Activated effector memory CD4-positive, alpha-beta T cell treated with Interleukin-2 at 50 U/mL for 16 hours (primary cell): ENCODE results near the gene OR6Q1.
"Not testable (repeated sequence)": the region's sequence is repeated elsewhere in the genome, so short reads cannot be mapped to it uniquely, and the experiment has no call there.

Source experiments
- DNase-seq: peaks from one replicate; pipeline ENCODE4 v3.0.0-alpha.2; 2020

OR6Q1 gene

DNA sequence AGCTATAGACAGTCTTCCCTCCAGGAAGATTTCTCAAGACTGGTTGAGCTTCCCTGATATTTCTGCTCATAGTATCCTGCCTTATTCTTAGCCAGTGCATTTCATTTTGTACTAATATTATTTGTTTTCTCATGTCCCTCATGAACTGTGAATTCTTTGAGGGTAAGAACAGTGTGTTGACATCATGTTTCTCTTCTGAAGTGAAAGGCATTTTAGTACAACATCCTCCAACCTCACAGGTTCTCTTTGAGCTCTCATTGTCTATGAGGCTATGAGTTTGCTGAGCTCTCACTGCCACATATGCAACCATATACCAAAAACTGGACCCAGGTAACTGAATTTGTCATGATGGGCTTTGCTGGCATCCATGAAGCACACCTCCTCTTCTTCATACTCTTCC lies at the start of gene OR6Q1:
TSS of gene OR6Q1 (plus strand) at position 301 of the 400 bp plus-strand sequence. CDS start at position 301, 0 bp downstream.
- DNase-seq, result no peak

DNA sequence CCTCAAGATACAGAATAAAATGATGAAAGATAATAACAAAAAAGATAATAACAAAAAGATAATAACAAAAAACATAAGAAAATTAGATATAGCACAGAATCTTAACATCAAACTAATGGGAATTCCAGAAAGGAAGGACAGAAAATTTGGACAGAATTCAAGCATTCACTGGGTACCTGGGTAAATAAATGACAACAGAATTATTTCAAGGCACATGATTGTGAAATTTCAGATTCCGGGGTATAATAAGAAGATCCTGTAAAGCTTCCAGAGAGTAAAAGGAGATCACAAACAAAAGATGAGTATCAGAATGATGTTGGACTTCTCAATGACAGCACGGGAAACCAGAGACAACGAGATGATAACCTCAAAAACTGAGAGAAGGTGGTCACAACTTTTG lies 49.2 kb upstream of the OR6Q1 start:
- no peak for DNase-seq

- DNase-seq, result no peak
Observed at GRCh38 chr11:57982776-57983175, 48.0 kb upstream of the OR6Q1 start.

- no peak for DNase-seq
Observed at GRCh38 chr11:57983191-57983590, 47.6 kb upstream of the OR6Q1 start.

GRCh38 chr11:57999523-57999922 lies 31.2 kb upstream of the OR6Q1 start:
- DNase-seq, result not testable (repeated sequence)

DNA sequence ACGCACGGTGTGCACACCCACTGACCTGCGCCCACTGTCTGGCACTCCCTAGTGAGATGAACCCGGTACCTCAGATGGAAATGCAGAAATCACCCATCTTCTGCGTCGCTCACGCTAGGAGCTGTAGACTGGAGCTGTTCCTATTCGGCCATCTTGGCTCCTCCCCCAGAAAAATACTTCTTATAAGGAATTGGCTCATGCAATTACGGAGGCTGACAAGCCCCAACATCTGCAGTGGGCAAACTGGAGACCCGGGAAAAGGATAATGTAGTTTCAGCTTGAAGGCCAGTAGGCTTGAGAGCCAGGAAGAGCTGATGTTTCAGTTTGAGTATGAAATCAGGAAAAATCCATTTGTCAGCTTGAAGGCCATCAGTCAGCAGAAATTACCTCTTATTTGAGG lies 30.7 kb upstream of the OR6Q1 start:
- not testable (repeated sequence) for DNase-seq

DNA sequence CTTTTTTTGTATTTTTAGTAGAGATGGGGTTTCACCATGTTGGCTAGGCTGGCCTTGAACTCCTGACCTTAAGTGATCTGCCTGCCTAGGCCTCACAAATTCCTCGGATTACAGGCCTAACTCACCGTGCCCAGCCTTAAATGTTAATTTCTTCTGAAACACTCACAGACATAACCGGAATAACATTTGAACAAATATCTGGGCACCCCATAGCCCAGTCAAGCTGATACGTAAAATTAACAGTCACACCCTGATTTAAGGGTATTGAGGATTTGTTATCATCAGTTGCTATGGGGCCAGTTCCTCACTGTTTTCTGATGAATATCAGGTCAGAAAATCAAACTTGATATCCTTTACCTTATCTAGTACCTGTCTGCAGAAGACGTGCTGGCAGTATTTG lies 30.1 kb upstream of the OR6Q1 start:
- no peak for DNase-seq

GRCh38 chr11:58003036-58003435 lies 27.7 kb upstream of the OR6Q1 start:
- no peak for DNase-seq

DNA sequence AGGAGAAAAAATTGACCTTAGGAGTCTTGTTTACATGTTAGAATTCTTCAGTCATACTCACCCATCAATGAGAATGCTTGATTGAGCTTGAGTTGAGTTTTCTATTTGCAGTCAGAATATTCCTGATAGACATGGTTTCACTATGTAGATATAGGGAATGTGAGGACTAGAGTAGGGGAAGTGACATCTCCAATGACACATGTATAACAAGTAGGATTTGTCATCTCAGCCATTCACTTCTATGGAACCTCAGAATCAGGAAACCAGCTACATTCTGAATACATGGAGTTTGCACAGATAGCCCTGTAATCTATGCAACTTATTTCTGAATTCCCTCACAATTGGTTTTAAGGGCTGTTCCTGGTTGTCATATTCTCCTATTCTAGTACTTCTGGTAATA lies 27.2 kb upstream of the OR6Q1 start:
- no peak for DNase-seq

- DNase-seq, result no peak
Observed at GRCh38 chr11:58004664-58005063, 26.1 kb upstream of the OR6Q1 start.

- DNase-seq, result no peak
Observed at GRCh38 chr11:58006940-58007339, 23.8 kb upstream of the OR6Q1 start.

- no peak for DNase-seq
Observed at GRCh38 chr11:58011771-58012170, 19.0 kb upstream of the OR6Q1 start.

DNA sequence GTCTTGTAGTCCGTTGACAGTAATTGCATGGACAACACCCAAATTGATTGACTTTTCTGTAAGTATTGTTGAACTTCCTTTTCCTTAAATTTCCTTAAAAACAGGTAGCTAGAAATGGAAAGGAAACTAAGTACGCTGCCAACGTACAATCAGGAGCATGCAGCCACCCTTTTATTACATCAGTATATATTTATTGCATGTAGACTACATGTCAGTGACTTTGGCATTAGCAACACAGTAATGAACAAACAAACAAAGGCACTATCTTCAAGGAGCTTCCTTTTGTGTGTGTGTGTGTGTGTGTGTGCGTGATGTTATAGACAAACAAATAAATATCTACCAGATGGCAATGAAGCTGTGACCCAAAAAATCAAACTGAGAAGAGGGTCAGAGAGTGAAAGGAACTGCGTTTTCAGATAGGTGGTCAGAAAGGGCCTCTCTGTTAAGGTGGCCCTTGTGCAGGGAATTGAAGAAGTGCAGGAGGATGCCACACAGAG lies 7.3 kb upstream of the OR6Q1 start, which contains the start of gene OR9Q1:
TSS of gene OR9Q1 (plus strand) at position 447 of the 497 bp plus-strand sequence. CDS start 155,564 bp downstream, outside the sequence.
- no peak for DNase-seq

GRCh38 chr11:58024601-58025091 lies 6.1 kb upstream of the OR6Q1 start:
- DNase-seq, result no peak

DNA sequence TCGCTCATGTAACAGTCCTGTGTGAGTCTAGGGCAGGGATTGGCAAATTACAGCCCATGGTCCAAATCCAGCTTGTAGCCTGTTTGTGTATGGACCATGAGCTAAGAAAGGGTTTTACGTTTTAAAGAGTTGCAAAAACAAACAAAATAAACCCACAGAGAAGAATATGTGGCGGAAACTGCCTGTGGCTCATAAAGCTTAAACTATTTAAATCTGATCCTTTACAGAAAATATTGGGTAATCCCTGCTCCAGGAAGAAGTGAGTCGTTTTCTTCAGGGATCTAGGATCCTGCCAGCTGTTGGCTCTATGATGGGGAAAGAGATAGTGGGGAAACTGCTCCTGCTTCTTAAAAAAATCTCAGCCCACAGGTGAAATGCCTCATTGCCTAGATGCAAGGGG lies 3.4 kb upstream of the OR6Q1 start:
- DNase-seq, result no peak

DNA sequence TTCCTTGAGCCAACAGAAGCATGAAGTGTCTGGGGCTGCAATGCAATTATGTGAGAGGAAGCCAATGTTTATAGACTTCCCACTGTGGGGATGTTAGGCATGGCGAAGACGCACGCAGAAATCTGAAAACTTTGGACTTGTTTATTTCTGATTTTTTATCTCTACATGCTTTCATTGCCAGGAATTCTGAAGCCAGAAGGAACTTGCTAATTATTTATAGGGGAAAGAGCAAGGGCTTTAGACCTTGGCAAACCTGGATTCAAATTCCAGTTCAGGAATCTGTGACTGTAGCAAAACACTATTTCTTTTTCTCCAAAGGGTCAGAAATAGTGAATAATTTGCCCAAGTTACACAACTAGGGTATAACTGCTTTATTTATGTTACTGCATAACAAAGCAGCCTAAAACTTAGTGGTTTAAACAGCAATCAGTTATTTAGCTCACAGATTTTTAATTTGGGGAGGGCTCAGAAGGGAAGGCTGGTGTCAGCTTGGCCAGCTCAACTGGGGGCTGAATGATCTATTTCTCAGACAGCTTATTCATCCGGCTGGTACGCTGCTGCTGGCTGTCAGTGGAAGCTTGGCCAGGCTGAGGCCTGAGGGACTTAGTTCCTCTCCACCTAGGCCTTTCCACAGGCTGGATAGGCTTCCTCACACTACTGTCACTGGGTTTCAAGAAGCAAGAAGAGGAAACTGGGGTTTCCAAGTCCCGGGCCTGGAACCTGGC lies 1.9 kb upstream of the OR6Q1 start:
- DNase-seq, result no peak

DNA sequence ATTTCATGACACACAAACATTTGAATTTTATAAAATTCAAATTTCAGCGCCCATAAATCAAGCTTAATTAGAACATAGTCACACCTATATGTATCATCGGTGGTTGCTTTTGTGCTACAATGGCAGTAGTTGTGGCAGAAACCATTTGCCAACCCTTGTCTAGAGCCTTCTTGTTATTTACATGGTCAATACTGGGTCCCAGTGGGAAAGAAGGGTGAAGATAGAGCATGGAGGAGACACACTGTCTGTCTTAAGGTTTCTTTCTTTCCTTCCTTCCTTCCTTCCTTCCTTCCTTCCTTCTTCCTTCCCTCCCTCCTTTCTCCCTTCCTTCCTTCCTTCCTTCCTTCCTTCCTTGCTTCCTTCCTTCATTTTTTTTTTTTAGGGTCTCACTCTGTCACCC lies 3.7 kb downstream of the OR6Q1 start:
- DNase-seq, result no peak

DNA sequence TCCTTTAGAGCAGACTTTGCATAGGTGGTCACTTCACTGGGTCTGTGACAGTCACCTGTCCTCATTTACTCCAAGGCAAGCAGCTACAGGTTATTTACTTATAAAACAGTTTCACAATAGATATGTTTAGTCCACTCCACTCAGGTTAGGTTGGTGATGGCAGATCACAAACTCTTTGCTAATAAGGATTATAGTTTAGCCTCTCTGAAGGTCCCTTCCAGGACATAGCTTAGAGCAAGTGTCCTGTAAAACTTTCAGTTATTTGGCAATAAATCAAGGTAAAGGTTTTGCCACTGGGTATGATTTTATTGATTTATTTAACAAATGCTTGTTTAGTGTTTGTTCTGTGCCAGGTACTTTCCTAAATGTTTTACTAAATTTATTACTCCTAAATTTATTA lies 8.8 kb downstream of the OR6Q1 start:
- DNase-seq, result no peak

- no peak for DNase-seq
Observed at GRCh38 chr11:58043379-58043778, 12.6 kb downstream of the OR6Q1 start.

GRCh38 chr11:58046231-58046630 lies 15.5 kb downstream of the OR6Q1 start:
- no peak for DNase-seq

DNA sequence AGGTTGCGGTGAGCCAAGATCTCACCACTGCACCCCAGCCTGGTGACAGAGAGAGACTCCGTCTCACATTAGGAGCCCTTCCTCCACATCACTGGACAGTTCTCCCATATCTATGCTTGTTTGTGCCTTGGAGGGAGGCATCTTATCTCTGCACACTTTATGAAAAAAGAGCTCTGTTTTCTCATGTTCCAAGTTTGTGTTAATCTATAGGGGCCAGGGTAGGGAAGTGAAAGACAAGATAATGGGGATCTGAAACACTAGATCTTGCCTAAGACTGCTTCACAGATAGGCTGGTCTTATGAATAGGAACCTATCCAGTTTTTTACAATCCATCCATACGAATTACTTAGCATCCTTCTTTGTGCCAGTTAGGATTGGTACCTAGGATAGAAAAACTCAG lies 17.1 kb downstream of the OR6Q1 start:
- DNase-seq, result no peak

- DNase-seq, result no peak
Observed at GRCh38 chr11:58055806-58056401, 25.2 kb downstream of the OR6Q1 start.

GRCh38 chr11:58057481-58057880 lies 26.7 kb downstream of the OR6Q1 start:
- DNase-seq, result no peak

- no peak for DNase-seq
Observed at GRCh38 chr11:58058276-58059006, 27.7 kb downstream of the OR6Q1 start.
